HEK293T (cell line): ENCODE data around the gene NPHS1.

Experiments used
- ARNT ChIP-seq: fragments of 450-650 bp; IDR thresholded peaks from 2 replicates; pipeline ENCODE4 v1.6.1; 2017; ENCODE audit warnings: mild to moderate bottlenecking
- BHLHE40 ChIP-seq: fragments of 450-650 bp; IDR thresholded peaks from 2 replicates; pipeline ENCODE4 v1.6.1; 2016; ENCODE audit warnings: mild to moderate bottlenecking, moderate library complexity, borderline replicate concordance
- ELF4 ChIP-seq: fragments of 450-650 bp; IDR thresholded peaks from 2 replicates; pipeline ENCODE4 v1.6.1; 2017; ENCODE audit warnings: antibody characterized with exemption
- FOXA1 ChIP-seq: fragments of 450-650 bp; IDR thresholded peaks from 2 replicates; pipeline ENCODE4 v1.6.1; 2016; ENCODE audit warnings: mild to moderate bottlenecking
- FOXK2 ChIP-seq: fragments of 450-650 bp; IDR thresholded peaks from 2 replicates; pipeline ENCODE4 v1.6.1; 2016; ENCODE audit warnings: mild to moderate bottlenecking
- FOXM1 ChIP-seq: fragments of 450-650 bp; IDR thresholded peaks from 2 replicates; pipeline ENCODE4 v1.6.1; 2017; ENCODE audit warnings: mild to moderate bottlenecking, borderline replicate concordance
- HDGF ChIP-seq: fragments of 450-650 bp; IDR thresholded peaks from 2 replicates; pipeline ENCODE4 v1.6.1; 2017; ENCODE audit warnings: antibody characterized with exemption, borderline replicate concordance
- LEF1 ChIP-seq: fragments of 450-650 bp; IDR thresholded peaks from 2 replicates; pipeline ENCODE4 v1.6.1; 2017; ENCODE audit warnings: mild to moderate bottlenecking, borderline replicate concordance
- NFRKB ChIP-seq: fragments of 450-650 bp; IDR thresholded peaks from 2 replicates; pipeline ENCODE4 v1.6.1; 2016; ENCODE audit warnings: mild to moderate bottlenecking, moderate library complexity
- PKNOX1 ChIP-seq: fragments of 450-650 bp; IDR thresholded peaks from 2 replicates; pipeline ENCODE4 v1.6.1; 2016
- SP1 ChIP-seq: fragments of 450-650 bp; IDR thresholded peaks from 2 replicates; pipeline ENCODE4 v1.6.1; 2017
- SUZ12 ChIP-seq: fragments of 450-650 bp; IDR thresholded peaks from 2 replicates; pipeline ENCODE4 v1.6.1; 2016; ENCODE audit warnings: mild to moderate bottlenecking
- TARDBP ChIP-seq: fragments of 450-650 bp; IDR thresholded peaks from 2 replicates; pipeline ENCODE4 v1.6.1; 2016
- ZNF384 ChIP-seq: fragments of 450-650 bp; IDR thresholded peaks from 2 replicates; pipeline ENCODE4 v1.6.1; 2016

DNA sequence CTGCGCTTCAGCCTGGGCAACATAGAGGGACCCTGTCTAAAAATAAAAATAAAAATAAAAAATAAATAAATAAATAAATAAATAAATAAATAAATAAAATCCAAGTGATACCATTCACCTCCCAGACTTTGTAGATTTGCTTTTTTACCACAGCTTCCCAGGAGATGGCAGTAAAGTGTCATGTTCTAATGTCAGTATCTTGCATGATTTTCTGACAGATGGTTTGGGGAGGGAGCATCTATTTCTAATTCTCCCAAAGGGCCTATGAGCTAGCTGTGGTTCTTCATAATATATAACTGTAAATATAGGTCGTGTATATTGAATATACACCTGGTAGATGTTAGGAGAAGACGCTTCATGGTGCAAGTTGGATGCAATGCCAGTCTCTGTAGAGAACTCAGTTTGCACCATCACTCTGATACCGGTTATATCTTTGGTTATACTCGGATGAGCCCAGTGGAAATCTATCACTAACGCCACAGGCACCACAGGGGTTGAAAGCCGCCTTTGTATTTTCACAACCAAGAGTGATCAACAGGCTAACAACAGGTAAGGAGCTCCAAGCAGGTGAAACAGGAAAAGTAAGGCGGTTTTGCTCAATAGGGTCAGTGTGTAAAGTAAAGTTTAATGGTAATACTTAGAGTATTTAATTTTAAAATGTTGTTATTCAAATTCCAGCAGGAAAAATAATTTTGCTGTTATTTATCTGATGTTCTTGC is 30.0 kb upstream of the NPHS1 start:
- TF ChIP-seq SP1 (no peak), LEF1 (no peak), ZNF384 (no peak), HDGF (no peak), BHLHE40 (no peak), ARNT (no peak), FOXA1 (no peak), FOXM1 (no peak), TARDBP (no peak), SUZ12 (no peak), NFRKB (no peak), FOXK2 (no peak), PKNOX1 (0 out of 2 replicates have a peak, but pooled peaks have one; percentile 8), ELF4 (no peak)
